CD4-positive, alpha-beta T cell (primary cell): ENCODE measurements around the gene CLEC4M. TPM values are rescaled to one million over a fixed set of nuclear protein-coding genes. Genes with fewer than 3 reads are reported as not detected.

Experiments
- ATAC-seq: fragments of 200-7000 bp; cut with Tn5 transposase; one replicate; pipeline ENCODE4 v1.10.0; 2022; ENCODE audit warnings: mild to moderate bottlenecking; ENCODE audit not compliant: poor library complexity
- CTCF ChIA-PET: fragments of 350-600 bp; sonication (Branson Sonifier 250); formaldehyde crosslinking; loops from one replicate; lab custom pipeline; 2021; ENCODE audit warnings: antibody characterized with exemption, inconsistent platforms; lab: Charles Lee
- POLR2A ChIA-PET: fragments of 350-600 bp; sonication (Branson Sonifier 250); formaldehyde crosslinking; loops from one replicate; lab custom pipeline; 2021; ENCODE audit warnings: antibody characterized with exemption, inconsistent platforms; lab: Charles Lee
- DNase-seq, 14 experiments: peaks; one replicate each; pipeline ENCODE4 v3.0.0-alpha.2; 2013 to 2020; ENCODE audit warnings: mixed read lengths in 2 of 14
- H3K27ac ChIP-seq, 2 donors: one replicate each; pipeline versions ENCODE4 v1.5.1 to v1.7.0; 2013; ENCODE audit warnings: low read length in 2 of 2, low read depth in 1 of 2, mild to moderate bottlenecking in 1 of 2
- H3K27me3 ChIP-seq, 2 experiments: 1 replicate in 1 of 2; 2 replicates in 1 of 2; pipeline versions ENCODE4 v1.6.1 to v1.7.0; 2013; ENCODE audit warnings: low read length in 2 of 2, control low read depth in 1 of 2, mild to moderate bottlenecking in 1 of 2, moderate library complexity in 1 of 2; ENCODE audit not compliant: insufficient read depth in 2 of 2, control insufficient read depth in 1 of 2
- H3K36me3 ChIP-seq: one replicate; pipeline ENCODE4 v1.6.1; 2013; ENCODE audit warnings: low read length, control low read depth; ENCODE audit not compliant: insufficient read depth
- H3K4me1 ChIP-seq: one replicate; pipeline ENCODE4 v1.6.1; 2013; ENCODE audit warnings: low read length, control low read depth; ENCODE audit not compliant: insufficient read depth
- H3K4me3 ChIP-seq: one replicate; pipeline ENCODE4 v1.5.1; 2013; ENCODE audit warnings: mild to moderate bottlenecking, low read length, moderate library complexity
- H3K9me3 ChIP-seq, 2 experiments: 1 replicate in 1 of 2; 2 replicates in 1 of 2; pipeline versions ENCODE4 v1.6.1 to v1.7.0; 2013; ENCODE audit warnings: low read length in 2 of 2, mild to moderate bottlenecking in 2 of 2, control low read depth in 1 of 2, moderate library complexity in 1 of 2; ENCODE audit not compliant: control insufficient read depth in 1 of 2, insufficient read depth in 1 of 2
- H3K27ac Mint-ChIP-seq: one replicate; pipeline ENCODE4 v1.8.0; 2020; ENCODE audit warnings: mixed read lengths
- H3K27me3 Mint-ChIP-seq: one replicate; pipeline ENCODE4 v1.8.0; 2021; ENCODE audit warnings: mixed read lengths
- H3K36me3 Mint-ChIP-seq: one replicate; pipeline ENCODE4 v1.8.0; 2021; ENCODE audit warnings: low read depth, mixed read lengths
- H3K4me1 Mint-ChIP-seq: one replicate; pipeline ENCODE4 v1.8.0; 2021; ENCODE audit warnings: low read depth, mixed read lengths
- H3K4me3 Mint-ChIP-seq: one replicate; pipeline ENCODE4 v1.8.0; 2020; ENCODE audit warnings: mild to moderate bottlenecking, mixed read lengths
- H3K9me3 Mint-ChIP-seq: one replicate; pipeline ENCODE4 v1.8.0; 2020; ENCODE audit warnings: mixed read lengths
- intact Hi-C, 2 experiments: fragments of 100-400 bp; cut with DNase I in 1 of 2; cut with micrococcal nuclease in 1 of 2; formaldehyde crosslinking; loops; one replicate each; pipeline versions ENCODE4 v1.15.1 to v1.9.0; 2023 to 2025; cut with DNase I, micrococcal nuclease
- total RNA-seq, 174 experiments: library from RNA in 2 of 174; stranded (reverse) in 2 of 174; gene quantifications; one replicate each; pipeline ENCODE4 v1.2.3 and lab custom pipeline; 2021 to 2026
- TF ChIP-seq, protein P1 (sequence below): fragments of 200-600 bp; IDR thresholded peaks from one replicate; pipeline ENCODE4 v1.8.0; 2022; ENCODE audit warnings: antibody characterized with exemption, mild to moderate bottlenecking

The CLEC4M gene
- total RNA-seq, 2 experiments from 2014 or later = not detected

DNA sequence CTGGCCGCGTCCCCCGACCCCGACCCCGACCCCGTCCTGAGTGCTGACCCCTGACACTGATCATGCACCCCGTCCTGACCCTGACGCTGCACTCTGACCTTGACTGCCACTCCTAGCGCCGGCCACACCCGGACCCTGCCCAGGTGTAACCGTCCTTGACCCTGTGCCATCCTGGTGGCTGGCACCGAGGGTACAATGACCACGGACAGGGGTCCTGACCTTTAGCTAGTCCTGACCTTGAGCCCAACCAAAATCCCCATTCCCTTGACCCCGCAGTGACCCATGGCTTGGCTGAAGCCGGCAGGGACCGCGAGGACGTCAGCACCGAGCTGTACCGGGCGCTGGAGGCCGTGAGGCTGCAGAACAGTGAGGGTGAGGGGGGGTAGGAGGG is 25.9 kb downstream of the CLEC4M start:
- Histone ChIP-seq H3K36me3 (no peaks in the 10 kb centered on the region), H3K4me3 (peak overlapping the region; percentile 12), H3K27ac (no peak overlapping the region), H3K4me1 (peaks cover 21% of the 10 kb centered on the region), H3K9me3 (peaks cover 0 to 36% of the 10 kb centered on the region in 2 experiments), H3K27me3 (peaks cover 33 to 39% of the 10 kb centered on the region in 2 experiments)
- TF ChIP-seq, protein P1, sequence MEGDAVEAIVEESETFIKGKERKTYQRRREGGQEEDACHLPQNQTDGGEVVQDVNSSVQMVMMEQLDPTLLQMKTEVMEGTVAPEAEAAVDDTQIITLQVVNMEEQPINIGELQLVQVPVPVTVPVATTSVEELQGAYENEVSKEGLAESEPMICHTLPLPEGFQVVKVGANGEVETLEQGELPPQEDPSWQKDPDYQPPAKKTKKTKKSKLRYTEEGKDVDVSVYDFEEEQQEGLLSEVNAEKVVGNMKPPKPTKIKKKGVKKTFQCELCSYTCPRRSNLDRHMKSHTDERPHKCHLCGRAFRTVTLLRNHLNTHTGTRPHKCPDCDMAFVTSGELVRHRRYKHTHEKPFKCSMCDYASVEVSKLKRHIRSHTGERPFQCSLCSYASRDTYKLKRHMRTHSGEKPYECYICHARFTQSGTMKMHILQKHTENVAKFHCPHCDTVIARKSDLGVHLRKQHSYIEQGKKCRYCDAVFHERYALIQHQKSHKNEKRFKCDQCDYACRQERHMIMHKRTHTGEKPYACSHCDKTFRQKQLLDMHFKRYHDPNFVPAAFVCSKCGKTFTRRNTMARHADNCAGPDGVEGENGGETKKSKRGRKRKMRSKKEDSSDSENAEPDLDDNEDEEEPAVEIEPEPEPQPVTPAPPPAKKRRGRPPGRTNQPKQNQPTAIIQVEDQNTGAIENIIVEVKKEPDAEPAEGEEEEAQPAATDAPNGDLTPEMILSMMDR = no peak
- Mint-ChIP-seq H3K9me3 (no peaks in the 10 kb centered on the region), H3K27me3 (peaks cover 51% of the 10 kb centered on the region), H3K4me3 (no peak overlapping the region), H3K27ac (no peak overlapping the region), H3K36me3 (no peaks in the 10 kb centered on the region), H3K4me1 (peaks cover 5% of the 10 kb centered on the region)
- intact Hi-C loops = no loop called here
- CTCF ChIA-PET = interaction anchor here (1.4 kb wide), 1 partner anchor 108 kb away, joined by 4 read pairs; the partner anchor contains the start of gene TRAPPC5
- no peak for DNase-seq
- POLR2A ChIA-PET = interaction anchor here (0.7 kb wide), 1 partner anchor 114 kb away, joined by 3 read pairs; no protein-coding TSS in a partner anchor
- no peak for ATAC-seq

- DNase-seq = peak; percentile 14 to 67 (median 41)
- Mint-ChIP-seq H3K4me3 (peak overlapping the region; percentile 68), H3K27ac (no peak overlapping the region), H3K27me3 (peaks cover 51% of the 10 kb centered on the region), H3K4me1 (peaks cover 5% of the 10 kb centered on the region), H3K9me3 (no peaks in the 10 kb centered on the region), H3K36me3 (no peaks in the 10 kb centered on the region)
- peak overlapping the region; percentile 12 for H3K4me3 ChIP-seq
- ATAC-seq = peak; percentile 83
- CTCF ChIA-PET = interaction anchor here (1.4 kb wide), 1 partner anchor 109 kb away, joined by 4 read pairs; the partner anchor contains the start of gene TRAPPC5
- TF ChIP-seq, protein P1 = no peak
- H3K4me1 ChIP-seq = peaks cover 21% of the 10 kb centered on the region
- peaks cover 33 to 38% of the 10 kb centered on the region in 2 experiments for H3K27me3 ChIP-seq
- H3K9me3 ChIP-seq = peaks cover 0 to 36% of the 10 kb centered on the region in 2 experiments
- H3K27ac ChIP-seq = no peak overlapping the region
- H3K36me3 ChIP-seq = no peaks in the 10 kb centered on the region
- intact Hi-C loops = no loop called here
- POLR2A ChIA-PET = interaction anchor here (0.7 kb wide), 1 partner anchor 114 kb away, joined by 3 read pairs; no protein-coding TSS in a partner anchor
Measured at GRCh38 chr19:7789447-7789846, 26.4 kb downstream of the CLEC4M start.

- H3K27ac ChIP-seq = no peak overlapping the region
- peaks cover 5% of the 10 kb centered on the region for H3K4me1 Mint-ChIP-seq
- H3K4me1 ChIP-seq = peaks cover 21% of the 10 kb centered on the region
- no peaks in the 10 kb centered on the region for H3K9me3 Mint-ChIP-seq
- H3K36me3 Mint-ChIP-seq = no peaks in the 10 kb centered on the region
- H3K4me3 Mint-ChIP-seq = no peak overlapping the region
- ChIA-PET POLR2A (no interaction called here), CTCF (interaction anchor here (1.2 to 1.4 kb wide), 2 partner anchors 20 to 110 kb away, joined by 3 to 4 read pairs; partner anchors contain the start of gene TRAPPC5)
- H3K4me3 ChIP-seq = no peak overlapping the region
- H3K36me3 ChIP-seq = no peaks in the 10 kb centered on the region
- H3K27ac Mint-ChIP-seq = no peak overlapping the region
- intact Hi-C loops = no loop called here
- DNase-seq (no peak), ATAC-seq (no peak)
- H3K9me3 ChIP-seq = peaks cover 0 to 31% of the 10 kb centered on the region in 2 experiments
- TF ChIP-seq, protein P1 = no peak
- peaks cover 51% of the 10 kb centered on the region for H3K27me3 Mint-ChIP-seq
- peaks cover 33 to 36% of the 10 kb centered on the region in 2 experiments for H3K27me3 ChIP-seq
Measured at GRCh38 chr19:7790416-7790815, 27.4 kb downstream of the CLEC4M start.
